ENCODE measurements around the gene SAP30.

The SAP30 gene

DNA sequence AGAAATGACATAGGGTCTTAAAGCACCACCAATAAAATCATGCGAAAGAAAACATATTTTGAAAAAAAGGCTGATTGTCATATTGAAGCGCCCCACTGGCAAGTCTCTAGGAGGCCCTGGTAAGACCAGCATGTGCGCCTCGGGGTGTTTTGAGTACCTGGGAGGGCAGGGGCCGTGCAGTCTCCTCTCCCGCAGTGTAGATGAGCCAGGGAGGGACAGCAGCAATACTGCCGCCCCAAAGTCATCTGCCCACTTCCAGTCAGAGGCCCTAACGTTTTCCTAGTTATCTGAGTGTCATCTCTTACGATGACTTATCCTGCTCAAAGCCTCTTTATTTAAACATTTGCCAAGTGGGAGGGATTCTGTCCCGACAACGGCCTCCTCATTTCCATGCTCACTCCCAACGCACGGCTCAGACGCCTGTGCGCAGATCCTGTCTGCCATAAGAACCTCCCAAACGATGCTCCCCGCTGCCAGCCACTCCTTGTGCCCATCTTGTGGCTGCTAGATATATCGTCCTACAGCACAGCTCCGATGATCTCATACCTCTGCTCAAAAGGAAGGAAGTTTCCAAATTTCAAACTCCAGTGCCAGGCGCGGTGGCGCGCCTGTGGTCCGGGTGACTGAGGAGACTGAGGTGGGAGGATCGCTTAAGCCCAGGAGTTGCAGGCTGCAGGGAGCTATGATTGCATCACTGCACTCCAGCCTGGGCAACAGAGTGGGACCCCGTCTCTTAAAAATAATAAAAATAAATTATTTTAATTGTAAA lies 45.3 kb downstream of the SAP30 start:
- DNase-seq = no peak

DNA sequence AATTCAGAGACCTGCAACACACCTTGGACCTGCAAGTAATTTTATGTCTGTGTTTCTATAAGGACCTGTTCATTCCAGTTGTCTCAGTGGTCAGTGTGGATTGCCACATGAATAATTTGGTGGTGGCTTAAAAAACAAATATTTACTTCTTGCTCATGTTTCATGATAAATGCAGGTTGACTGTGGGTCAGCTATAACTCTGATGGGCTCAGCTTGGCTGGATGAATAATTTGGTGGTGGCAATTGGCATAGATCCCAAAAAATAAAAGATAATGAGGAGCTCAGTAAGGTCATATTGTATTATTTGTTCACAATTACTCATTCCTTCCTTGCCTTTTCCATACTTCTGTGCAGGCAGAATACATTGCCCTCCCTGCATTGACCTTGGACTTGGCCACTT lies 47.1 kb downstream of the SAP30 start:
- no peak for DNase-seq

DNA sequence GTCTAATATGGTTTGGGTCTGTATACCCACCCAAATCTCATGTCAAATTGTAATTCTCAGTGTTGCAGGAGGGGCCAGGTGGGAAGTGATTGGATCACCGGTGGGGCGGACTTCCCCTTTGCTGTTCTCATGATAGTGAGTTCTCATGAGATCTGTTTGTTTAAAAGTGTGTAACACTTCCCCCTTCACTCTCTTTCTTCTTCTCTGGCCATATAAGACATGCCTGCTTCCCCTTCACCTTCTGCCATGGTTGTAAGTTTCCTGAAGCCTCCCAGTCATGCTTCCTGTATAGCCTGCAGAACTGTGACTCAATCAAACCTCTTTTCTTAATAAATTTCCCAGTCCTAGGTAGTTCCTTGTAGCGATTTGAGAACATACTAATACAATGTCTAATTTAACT lies 47.9 kb downstream of the SAP30 start:
- no peak for DNase-seq

DNA sequence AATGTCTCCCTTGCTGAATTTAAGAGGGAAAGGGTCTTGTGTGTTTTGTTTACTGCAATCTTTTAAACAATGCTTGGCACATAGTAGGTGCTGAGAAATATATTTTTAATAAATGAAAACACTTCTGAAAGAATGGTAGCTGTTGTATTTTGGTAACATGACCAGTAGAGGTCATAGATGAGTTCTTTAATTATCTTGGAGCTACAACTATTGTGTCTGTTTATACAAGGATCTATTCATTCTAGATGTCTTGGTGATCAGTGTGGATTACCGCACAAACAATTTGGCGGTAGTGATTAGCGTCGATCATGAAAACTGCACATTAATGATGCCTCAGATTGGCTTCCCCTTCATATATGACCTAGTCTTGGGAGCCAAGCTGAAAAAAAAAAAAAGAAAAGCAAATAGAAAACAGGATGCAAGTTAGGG lies 49.6 kb downstream of the SAP30 start:
- DNase-seq = no peak

DNA sequence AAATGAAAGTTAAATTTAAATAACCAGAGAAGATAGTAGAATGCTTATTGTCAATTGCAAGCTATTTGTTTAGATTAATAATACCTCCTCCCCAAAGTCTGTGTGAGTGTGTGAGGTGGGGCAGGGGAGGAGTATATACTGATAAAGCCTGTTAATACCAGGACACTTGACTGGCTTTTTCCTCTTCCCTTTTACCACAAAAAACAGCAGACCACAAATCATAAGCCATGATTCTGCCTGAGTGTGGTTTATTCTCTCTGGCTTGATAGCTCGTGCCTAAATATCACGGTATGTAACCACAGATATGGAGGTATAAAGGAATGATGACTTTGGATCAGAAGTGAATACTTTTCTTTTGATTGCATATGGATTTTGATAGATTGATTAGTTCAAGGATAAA lies 50.0 kb downstream of the SAP30 start:
- no peak for DNase-seq

DNA sequence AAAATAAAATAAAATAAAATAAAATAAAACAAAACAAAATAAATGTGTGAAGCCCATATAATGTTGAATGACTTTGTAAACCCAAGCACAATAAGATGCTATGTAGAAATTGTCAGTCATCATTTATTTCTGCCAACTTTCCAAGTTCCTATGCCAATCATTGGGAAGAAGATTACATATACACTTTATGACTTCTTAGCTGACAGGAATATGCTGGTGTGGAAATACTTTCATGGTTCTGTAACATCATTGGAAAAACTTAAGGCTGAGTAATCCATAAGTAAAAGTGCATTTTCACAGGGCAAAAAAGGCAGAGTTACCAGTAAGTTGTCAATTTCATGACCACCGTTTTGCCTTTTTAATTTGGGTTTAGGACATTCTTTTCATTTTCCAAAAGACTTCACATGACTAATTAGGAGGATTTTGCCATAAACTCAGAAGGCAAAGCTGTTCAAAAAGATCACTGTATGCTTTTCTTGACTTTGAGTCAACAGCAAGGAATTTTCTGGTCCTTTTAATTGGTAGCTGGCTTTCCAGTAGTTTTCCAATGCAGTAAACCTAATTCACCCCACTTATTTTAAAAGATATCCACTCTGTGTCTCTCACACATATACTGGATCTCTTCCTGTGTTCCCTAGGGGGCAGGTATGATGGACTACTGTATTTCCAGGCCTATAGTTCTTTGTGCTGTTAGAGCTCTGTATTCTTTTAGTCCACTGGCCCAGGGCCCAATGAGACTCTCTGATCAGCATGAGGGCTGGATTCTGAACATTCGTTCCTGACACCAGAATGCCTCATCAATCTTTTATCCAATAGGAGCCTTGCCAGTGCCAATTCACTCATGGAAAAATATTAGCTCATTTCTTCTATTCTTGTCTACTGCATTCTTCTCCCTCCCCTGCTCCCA lies 54.4 kb downstream of the SAP30 start:
- DNase-seq = no peak

DNA sequence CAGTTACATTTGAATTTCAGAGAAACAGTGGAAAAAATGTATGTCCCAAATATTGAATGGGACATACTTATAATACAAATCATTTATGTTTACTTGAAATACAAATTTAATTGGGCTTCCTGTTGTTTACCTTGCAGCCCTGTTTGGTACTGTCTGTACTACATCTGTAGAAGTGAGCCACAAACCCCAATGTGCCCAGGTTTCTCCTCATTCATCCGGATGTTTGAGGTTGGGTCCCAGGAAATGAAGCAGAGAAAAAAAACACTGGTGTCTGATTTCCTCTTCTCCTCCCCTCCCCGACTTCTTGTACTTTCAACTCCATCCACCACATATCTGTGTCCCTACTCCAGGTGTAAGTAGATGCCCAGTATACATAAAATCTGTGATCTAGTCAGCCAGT lies 55.3 kb downstream of the SAP30 start:
- no peak for DNase-seq

Data from activated CD8-positive, alpha-beta memory T cell treated with anti-CD3 and anti-CD28 coated beads, Interleukin-2, amount 50 U/mL, for 4 hours (primary cell).